Hematopoietic multipotent progenitor cell treated with erythropoietin and hydrocortisone succinate and interleukin-3 and kit ligand, for 6 days (in vitro differentiated cells): ENCODE measurements around the gene HSPB7.
"Not testable (repeated sequence)": the region's sequence is repeated elsewhere in the genome, so short reads cannot be mapped to it uniquely, and the experiment has no call there.

Experiments used
- DNase-seq: peaks from one replicate; pipeline ENCODE4 v3.0.0-alpha.2; 2015

The HSPB7 gene

GRCh38 chr1:16020878-16021277 is 3.0 kb upstream of the HSPB7 start:
- not testable (repeated sequence) for DNase-seq

GRCh38 chr1:16020325-16020724 is 2.5 kb upstream of the HSPB7 start:
- DNase-seq: no peak

- no peak for DNase-seq
Measured at GRCh38 chr1:16019644-16020277, 1.9 kb upstream of the HSPB7 start.

GRCh38 chr1:16018749-16019643 is 1.2 kb upstream of the HSPB7 start:
- DNase-seq: no peak

GRCh38 chr1:16018308-16018707 is 465 bp upstream of the HSPB7 start:
- no peak for DNase-seq

- no peak for DNase-seq
Measured at GRCh38 chr1:16017076-16017460, 775 bp downstream of the HSPB7 start.

GRCh38 chr1:16015960-16016901 is 1.6 kb downstream of the HSPB7 start:
- DNase-seq: no peak

- DNase-seq: no peak
Measured at GRCh38 chr1:16015491-16015890, 2.4 kb downstream of the HSPB7 start.

GRCh38 chr1:16014509-16015482 is 3.0 kb downstream of the HSPB7 start:
- peak; percentile 56 for DNase-seq

- no peak for DNase-seq
Measured at GRCh38 chr1:16013908-16014258, 4.0 kb downstream of the HSPB7 start.

GRCh38 chr1:16013220-16013907 is 4.5 kb downstream of the HSPB7 start:
- peak; percentile 80 for DNase-seq

- peak; percentile 85 for DNase-seq
Measured at GRCh38 chr1:16012590-16013219, 5.1 kb downstream of the HSPB7 start.

GRCh38 chr1:16011936-16012589 is 5.8 kb downstream of the HSPB7 start:
- DNase-seq: no peak

- no peak for DNase-seq
Measured at GRCh38 chr1:16010837-16011236, 7.0 kb downstream of the HSPB7 start.

GRCh38 chr1:16009678-16010077 is 8.2 kb downstream of the HSPB7 start:
- DNase-seq: no peak

- peak; percentile 83 for DNase-seq
Measured at GRCh38 chr1:16009030-16009460, 8.8 kb downstream of the HSPB7 start.

- DNase-seq: no peak
Measured at GRCh38 chr1:16007671-16008341, 10.0 kb downstream of the HSPB7 start.

- peak; percentile 56 for DNase-seq
Measured at GRCh38 chr1:16006552-16007485, 11.0 kb downstream of the HSPB7 start.

- no peak for DNase-seq
Measured at GRCh38 chr1:16006010-16006409, 11.8 kb downstream of the HSPB7 start.
